SK-N-SH (cell line): ENCODE data around the gene TAOK3.

Experiments
- ELF1 ChIP-seq: IDR thresholded peaks from 2 replicates; pipeline ENCODE4 v1.4.0; 2012
- EP300 ChIP-seq, 2 experiments: IDR thresholded peaks; 2 replicates each; pipeline versions ENCODE4 v1.4.0 to v1.6.1; 2012; ENCODE audit warnings: borderline replicate concordance in 1 of 2, low read depth in 1 of 2, low read length in 1 of 2
- MAX ChIP-seq: IDR thresholded peaks from 2 replicates; pipeline ENCODE4 v1.4.0; 2012; ENCODE audit warnings: low read depth
- MXI1 ChIP-seq: IDR thresholded peaks from 2 replicates; pipeline ENCODE4 v1.6.1; 2012; ENCODE audit warnings: mild to moderate bottlenecking, low read depth, low read length, improper control_type of control experiment
- POLR2AphosphoS5 ChIP-seq: IDR thresholded peaks from 2 replicates; pipeline ENCODE4 v1.6.1; 2012; ENCODE audit warnings: low read depth, low read length
- RCOR1 ChIP-seq: fragments of 150-350 bp; IDR thresholded peaks from 2 replicates; pipeline ENCODE4 v1.6.1; 2017; ENCODE audit warnings: antibody characterized with exemption, low read length
- TEAD4 ChIP-seq: IDR thresholded peaks from 2 replicates; pipeline ENCODE4 v1.4.0; 2012; ENCODE audit warnings: mild to moderate bottlenecking, borderline replicate concordance; ENCODE audit not compliant: insufficient read depth
- TF ChIP-seq, protein P1 (sequence below): fragments of 200-600 bp; sonication (generic); IDR thresholded peaks from 2 replicates; pipeline ENCODE4 v1.6.1; 2017; ENCODE audit warnings: antibody characterized with exemption, mild to moderate bottlenecking, moderate library complexity
- TF ChIP-seq, protein P2 (sequence below): IDR thresholded peaks from 2 replicates; pipeline ENCODE4 v1.6.1; 2012; ENCODE audit warnings: mild to moderate bottlenecking, low read depth, low read length, moderate library complexity

GRCh38 chr12:118249547-118249946, 123.2 kb downstream of the TAOK3 start:
- TF ChIP-seq, protein P1, sequence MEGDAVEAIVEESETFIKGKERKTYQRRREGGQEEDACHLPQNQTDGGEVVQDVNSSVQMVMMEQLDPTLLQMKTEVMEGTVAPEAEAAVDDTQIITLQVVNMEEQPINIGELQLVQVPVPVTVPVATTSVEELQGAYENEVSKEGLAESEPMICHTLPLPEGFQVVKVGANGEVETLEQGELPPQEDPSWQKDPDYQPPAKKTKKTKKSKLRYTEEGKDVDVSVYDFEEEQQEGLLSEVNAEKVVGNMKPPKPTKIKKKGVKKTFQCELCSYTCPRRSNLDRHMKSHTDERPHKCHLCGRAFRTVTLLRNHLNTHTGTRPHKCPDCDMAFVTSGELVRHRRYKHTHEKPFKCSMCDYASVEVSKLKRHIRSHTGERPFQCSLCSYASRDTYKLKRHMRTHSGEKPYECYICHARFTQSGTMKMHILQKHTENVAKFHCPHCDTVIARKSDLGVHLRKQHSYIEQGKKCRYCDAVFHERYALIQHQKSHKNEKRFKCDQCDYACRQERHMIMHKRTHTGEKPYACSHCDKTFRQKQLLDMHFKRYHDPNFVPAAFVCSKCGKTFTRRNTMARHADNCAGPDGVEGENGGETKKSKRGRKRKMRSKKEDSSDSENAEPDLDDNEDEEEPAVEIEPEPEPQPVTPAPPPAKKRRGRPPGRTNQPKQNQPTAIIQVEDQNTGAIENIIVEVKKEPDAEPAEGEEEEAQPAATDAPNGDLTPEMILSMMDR: no peak
- TF ChIP-seq POLR2AphosphoS5: no peak
- TF ChIP-seq MAX: no peak
- TF ChIP-seq TEAD4: no peak
- no peak for TF ChIP-seq MXI1
- TF ChIP-seq, protein P2, sequence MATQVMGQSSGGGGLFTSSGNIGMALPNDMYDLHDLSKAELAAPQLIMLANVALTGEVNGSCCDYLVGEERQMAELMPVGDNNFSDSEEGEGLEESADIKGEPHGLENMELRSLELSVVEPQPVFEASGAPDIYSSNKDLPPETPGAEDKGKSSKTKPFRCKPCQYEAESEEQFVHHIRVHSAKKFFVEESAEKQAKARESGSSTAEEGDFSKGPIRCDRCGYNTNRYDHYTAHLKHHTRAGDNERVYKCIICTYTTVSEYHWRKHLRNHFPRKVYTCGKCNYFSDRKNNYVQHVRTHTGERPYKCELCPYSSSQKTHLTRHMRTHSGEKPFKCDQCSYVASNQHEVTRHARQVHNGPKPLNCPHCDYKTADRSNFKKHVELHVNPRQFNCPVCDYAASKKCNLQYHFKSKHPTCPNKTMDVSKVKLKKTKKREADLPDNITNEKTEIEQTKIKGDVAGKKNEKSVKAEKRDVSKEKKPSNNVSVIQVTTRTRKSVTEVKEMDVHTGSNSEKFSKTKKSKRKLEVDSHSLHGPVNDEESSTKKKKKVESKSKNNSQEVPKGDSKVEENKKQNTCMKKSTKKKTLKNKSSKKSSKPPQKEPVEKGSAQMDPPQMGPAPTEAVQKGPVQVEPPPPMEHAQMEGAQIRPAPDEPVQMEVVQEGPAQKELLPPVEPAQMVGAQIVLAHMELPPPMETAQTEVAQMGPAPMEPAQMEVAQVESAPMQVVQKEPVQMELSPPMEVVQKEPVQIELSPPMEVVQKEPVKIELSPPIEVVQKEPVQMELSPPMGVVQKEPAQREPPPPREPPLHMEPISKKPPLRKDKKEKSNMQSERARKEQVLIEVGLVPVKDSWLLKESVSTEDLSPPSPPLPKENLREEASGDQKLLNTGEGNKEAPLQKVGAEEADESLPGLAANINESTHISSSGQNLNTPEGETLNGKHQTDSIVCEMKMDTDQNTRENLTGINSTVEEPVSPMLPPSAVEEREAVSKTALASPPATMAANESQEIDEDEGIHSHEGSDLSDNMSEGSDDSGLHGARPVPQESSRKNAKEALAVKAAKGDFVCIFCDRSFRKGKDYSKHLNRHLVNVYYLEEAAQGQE: no peak
- no peak for TF ChIP-seq EP300 (IDR thresholded peaks at IDR 0.05; ENCODE audit: borderline replicate concordance in 1 of 2, low read depth in 1 of 2, low read length in 1 of 2)
- no peak for TF ChIP-seq RCOR1
- no peak for TF ChIP-seq ELF1
